ENCODE data around the gene KLHL2. TPM values are rescaled to one million over a fixed set of nuclear protein-coding genes. Genes with fewer than 3 reads are reported as not detected.
A peak's percentile ranks its signal among the peaks of the same experiment; 100 is the strongest.
"Not testable (repeated sequence)": the region's sequence is repeated elsewhere in the genome, so short reads cannot be mapped to it uniquely, and the experiment has no call there.

KLHL2 gene
- total and polyA plus RNA-seq, 2 of the 13 experiments (the other 11 are each of a cell fraction or from before 2014, with no cell fraction given), result 9.2 to 17.6 TPM

- TF ChIP-seq HNF4G (IDR thresholded peaks at IDR 0.05; ENCODE audit: borderline replicate concordance, low read depth, low read length), result 0 out of 2 replicates have a peak, but pooled peaks have one; percentile 20
- TF ChIP-seq HNF4G (CRISPR knock-in tag; IDR thresholded peaks at IDR 0.05; ENCODE audit: borderline replicate concordance, low read depth); CREM (CRISPR knock-in tag; IDR thresholded peaks at IDR 0.05); SOX6 (IDR thresholded peaks at IDR 0.05): not testable (repeated sequence)
- TF ChIP-seq ZNF503 (CRISPR knock-in tag; IDR thresholded peaks at IDR 0.05), result 0 out of 2 replicates have a peak, but pooled peaks have one; percentile 45
- TF ChIP-seq NFIC (IDR thresholded peaks at IDR 0.05; ENCODE audit: low read length), result peak; percentile 62; the same call in 1 of the 2 replicates
- 0 out of 2 replicates have a peak, but pooled peaks have one; percentile 27 for TF ChIP-seq ZNF264 (CRISPR knock-in tag; IDR thresholded peaks at IDR 0.05)
- TF ChIP-seq CREM (IDR thresholded peaks at IDR 0.05), result peak; percentile 61
- peak; percentile 32; the same call in 1 of the 2 replicates for TF ChIP-seq HOMEZ (CRISPR knock-in tag; IDR thresholded peaks at IDR 0.05; ENCODE audit: low read depth)
- peak; percentile 64; the same call in 1 of the 2 replicates for TF ChIP-seq HNF4A (CRISPR knock-in tag; IDR thresholded peaks at IDR 0.05)
- TF ChIP-seq EHMT2 (IDR thresholded peaks at IDR 0.05; ENCODE audit: borderline replicate concordance, low read depth, low read length), result peak; percentile 50; the same call in 1 of the 2 replicates
- TF ChIP-seq SOX6 (CRISPR knock-in tag; IDR thresholded peaks at IDR 0.05), result peak; percentile 66; the same call in 1 of the 2 replicates
- 0 out of 2 replicates have a peak, but pooled peaks have one; percentile 42 for TF ChIP-seq RXRB (CRISPR knock-in tag; IDR thresholded peaks at IDR 0.05; ENCODE audit: borderline replicate concordance)
- peak; percentile 47; the same call in 1 of the 2 replicates for TF ChIP-seq ZGPAT (CRISPR knock-in tag; IDR thresholded peaks at IDR 0.05)
- 0 out of 2 replicates have a peak, but pooled peaks have one; percentile 38 for TF ChIP-seq POGZ (CRISPR knock-in tag; IDR thresholded peaks at IDR 0.05)
- TF ChIP-seq TCF7 (IDR thresholded peaks at IDR 0.05; ENCODE audit: low read depth), result peak; percentile 88
- TF ChIP-seq BCL6 (CRISPR knock-in tag; IDR thresholded peaks at IDR 0.05), result peak; percentile 18; the same call in 1 of the 2 replicates
- TF ChIP-seq SMAD3 (CRISPR knock-in tag; IDR thresholded peaks at IDR 0.05), result 0 out of 2 replicates have a peak, but pooled peaks have one; percentile 33
- peak; percentile 53; the same call in 1 of the 2 replicates for TF ChIP-seq FOXA3 (CRISPR knock-in tag; IDR thresholded peaks at IDR 0.05)
- TF ChIP-seq FOXP4 (CRISPR knock-in tag; IDR thresholded peaks at IDR 0.05), result peak; percentile 73
- TF ChIP-seq CEBPG (CRISPR knock-in tag; IDR thresholded peaks at IDR 0.05), result peak; percentile 89
Observed at GRCh38 chr4:165256074-165256659, 48.8 kb downstream of the KLHL2 start (continued).
